ENCODE results near the gene PICK1. TPM values are rescaled to one million over a fixed set of nuclear protein-coding genes. Genes with fewer than 3 reads are reported as not detected.

Gene PICK1
- total and polyA plus RNA-seq, 2 of the 13 experiments (the other 11 are each of a cell fraction or from before 2014, with no cell fraction given), result 19.3 to 25.3 TPM

- TF ChIP-seq PATZ1 (CRISPR knock-in tag; IDR thresholded peaks at IDR 0.05), result no peak
- no peak for TF ChIP-seq ZNF75D (CRISPR knock-in tag; IDR thresholded peaks at IDR 0.05; ENCODE audit: borderline replicate concordance)
- TF ChIP-seq ZNF432 (CRISPR knock-in tag; IDR thresholded peaks at IDR 0.05; ENCODE audit: borderline replicate concordance), result no peak
- no peak for TF ChIP-seq SSRP1 (CRISPR knock-in tag; IDR thresholded peaks at IDR 0.05)
- no peak for TF ChIP-seq PPARG (CRISPR knock-in tag; conservative IDR thresholded peaks at IDR 0.05)
- TF ChIP-seq HNRNPUL1 (IDR thresholded peaks at IDR 0.05; ENCODE audit: low read depth, low read length), result no peak
- no peak for TF ChIP-seq ZNF660 (CRISPR knock-in tag; IDR thresholded peaks at IDR 0.05; ENCODE audit: borderline replicate concordance, low read depth)
- no peak for TF ChIP-seq POGZ (CRISPR knock-in tag; IDR thresholded peaks at IDR 0.05)
- TF ChIP-seq KMT2A (CRISPR knock-in tag; IDR thresholded peaks at IDR 0.05), result no peak
- no peak for TF ChIP-seq THAP7 (CRISPR knock-in tag; IDR thresholded peaks at IDR 0.05)
- intact Hi-C loops (cut with micrococcal nuclease; ENCODE audit: unreplicated experiment), result no loop called here
- in situ Hi-C loops (cut with HindIII; ENCODE audit: extremely low pct_ligation_motif_present, low pct_unique_long_range_greater_than_20kb), result no loop called here
- Histone ChIP-seq H2AFZ (ENCODE audit: low read length) (no peak overlapping the region), H3K27me3 (ENCODE audit: control insufficient read depth in 1 of 2, insufficient read depth in 2 of 2, low read length in 2 of 2) (no peaks in the 10 kb centered on the region), H3K9ac (ENCODE audit: insufficient read depth, low read depth, low read length) (no peak overlapping the region), H3K4me2 (ENCODE audit: low read depth, low read length) (no peak overlapping the region), H3K4me1 (ENCODE audit: insufficient read depth, low read length) (no peaks in the 10 kb centered on the region), H3K79me2 (ENCODE audit: insufficient read depth, low read length) (no peaks in the 10 kb centered on the region), H4K20me1 (ENCODE audit: insufficient read depth, low read length) (no peaks in the 10 kb centered on the region), H3K4me3 (replicated peaks in 1 of 3; ENCODE audit: insufficient read depth in 1 of 3, low read depth in 2 of 3, low read length in 3 of 3) (no peak overlapping the region), H3K27ac (ENCODE audit: extremely low read length, insufficient read depth, low read length) (no peak overlapping the region), H3K9me3 (ENCODE audit: low read length) (no peaks in the 10 kb centered on the region), H3K36me3 (replicated peaks in 1 of 2; ENCODE audit: control insufficient read depth in 1 of 2, insufficient read depth in 2 of 2, low read length in 2 of 2) (peaks cover 12 to 26% of the 10 kb centered on the region in 2 experiments; a peak in 4 of 5 replicates)
- ATAC-seq (no peak), FAIRE-seq (no peak), DNase-seq (ENCODE audit: low spot score) (no peak)
- BruUV-seq (replicated peaks), result no TSS peak
- WGBS (ENCODE audit: low lambda C conversion rate), result 97% methylated on average over 77 of the region's 85 CpGs
- ChIA-PET POLR2A (no interaction called here), CTCF (ENCODE audit: low intra/inter-chr PET ratio, low total read pairs) (no interaction called here)
Measured at GRCh38 chr22:38088629-38089473, 31.6 kb downstream of the PICK1 start.

Measured in HepG2 (cell line).